GM12864 (cell line): ENCODE data around the gene TRMT1L.

Source experiments
- DNase-seq: peaks from one replicate; pipeline ENCODE4 v3.0.0-alpha.2; 2011; ENCODE audit warnings: low read depth
- H3K4me3 ChIP-seq: 2 replicates; pipeline ENCODE4 v1.5.1; 2011; ENCODE audit warnings: mild to moderate bottlenecking, low read depth, low read length, control low read depth
- TF ChIP-seq, protein P1 (sequence below): IDR thresholded peaks from 2 replicates; pipeline ENCODE4 v1.5.1; 2011; ENCODE audit warnings: low read depth, mild to moderate bottlenecking, moderate library complexity, low read length, control low read depth, inconsistent platforms; ENCODE audit errors: missing control alignments

The TRMT1L gene

DNA sequence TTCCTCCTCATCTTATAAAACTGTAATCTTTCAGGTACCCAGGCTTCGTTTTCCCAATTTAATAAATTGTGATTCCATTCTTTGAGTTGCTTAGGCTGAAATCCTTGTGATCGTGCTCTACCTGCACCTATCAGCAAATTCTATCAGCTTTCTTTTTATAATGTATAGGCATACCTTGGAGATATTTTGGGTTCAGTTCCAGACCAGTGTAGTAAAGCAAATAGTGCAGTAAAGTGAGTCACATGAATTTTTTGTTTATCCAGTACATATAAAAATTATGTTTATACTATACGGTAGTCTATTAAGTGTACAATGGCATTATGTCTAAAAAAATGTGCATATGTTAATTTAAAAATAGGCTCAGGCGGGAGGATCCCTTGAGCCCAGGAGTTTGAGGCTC is 5.7 kb upstream of the TRMT1L start:
- TF ChIP-seq, protein P1, sequence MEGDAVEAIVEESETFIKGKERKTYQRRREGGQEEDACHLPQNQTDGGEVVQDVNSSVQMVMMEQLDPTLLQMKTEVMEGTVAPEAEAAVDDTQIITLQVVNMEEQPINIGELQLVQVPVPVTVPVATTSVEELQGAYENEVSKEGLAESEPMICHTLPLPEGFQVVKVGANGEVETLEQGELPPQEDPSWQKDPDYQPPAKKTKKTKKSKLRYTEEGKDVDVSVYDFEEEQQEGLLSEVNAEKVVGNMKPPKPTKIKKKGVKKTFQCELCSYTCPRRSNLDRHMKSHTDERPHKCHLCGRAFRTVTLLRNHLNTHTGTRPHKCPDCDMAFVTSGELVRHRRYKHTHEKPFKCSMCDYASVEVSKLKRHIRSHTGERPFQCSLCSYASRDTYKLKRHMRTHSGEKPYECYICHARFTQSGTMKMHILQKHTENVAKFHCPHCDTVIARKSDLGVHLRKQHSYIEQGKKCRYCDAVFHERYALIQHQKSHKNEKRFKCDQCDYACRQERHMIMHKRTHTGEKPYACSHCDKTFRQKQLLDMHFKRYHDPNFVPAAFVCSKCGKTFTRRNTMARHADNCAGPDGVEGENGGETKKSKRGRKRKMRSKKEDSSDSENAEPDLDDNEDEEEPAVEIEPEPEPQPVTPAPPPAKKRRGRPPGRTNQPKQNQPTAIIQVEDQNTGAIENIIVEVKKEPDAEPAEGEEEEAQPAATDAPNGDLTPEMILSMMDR = no peak
- no peak for DNase-seq

GRCh38 chr1:185159966-185160365 is 3.2 kb upstream of the TRMT1L start:
- TF ChIP-seq, protein P1 = no peak
- H3K4me3 ChIP-seq = no peak overlapping the region
- no peak for DNase-seq

More for the DNA sequence above, 5.7 kb upstream of the TRMT1L start:
- no peak overlapping the region for H3K4me3 ChIP-seq

DNA sequence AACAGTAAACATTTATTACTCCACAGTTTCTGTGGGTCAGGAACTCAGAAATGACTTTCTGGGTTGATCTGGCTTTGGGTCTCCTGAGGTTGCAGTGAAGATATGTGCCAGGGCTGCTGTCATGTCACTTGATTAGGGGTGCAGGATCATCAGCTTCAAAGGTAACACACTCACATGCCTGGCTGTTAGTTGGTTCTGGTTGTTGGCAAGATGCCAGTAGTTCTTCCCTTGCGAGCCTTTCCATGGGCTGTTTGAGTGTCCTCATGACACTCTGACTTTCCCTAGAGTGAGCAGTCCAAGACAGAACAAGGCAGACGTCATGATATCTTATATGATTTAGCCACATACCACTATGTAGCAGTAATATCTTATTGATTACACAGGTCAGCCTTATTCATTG is 2.0 kb upstream of the TRMT1L start:
- H3K4me3 ChIP-seq = no peak overlapping the region
- TF ChIP-seq, protein P1 = no peak
- no peak for DNase-seq

DNA sequence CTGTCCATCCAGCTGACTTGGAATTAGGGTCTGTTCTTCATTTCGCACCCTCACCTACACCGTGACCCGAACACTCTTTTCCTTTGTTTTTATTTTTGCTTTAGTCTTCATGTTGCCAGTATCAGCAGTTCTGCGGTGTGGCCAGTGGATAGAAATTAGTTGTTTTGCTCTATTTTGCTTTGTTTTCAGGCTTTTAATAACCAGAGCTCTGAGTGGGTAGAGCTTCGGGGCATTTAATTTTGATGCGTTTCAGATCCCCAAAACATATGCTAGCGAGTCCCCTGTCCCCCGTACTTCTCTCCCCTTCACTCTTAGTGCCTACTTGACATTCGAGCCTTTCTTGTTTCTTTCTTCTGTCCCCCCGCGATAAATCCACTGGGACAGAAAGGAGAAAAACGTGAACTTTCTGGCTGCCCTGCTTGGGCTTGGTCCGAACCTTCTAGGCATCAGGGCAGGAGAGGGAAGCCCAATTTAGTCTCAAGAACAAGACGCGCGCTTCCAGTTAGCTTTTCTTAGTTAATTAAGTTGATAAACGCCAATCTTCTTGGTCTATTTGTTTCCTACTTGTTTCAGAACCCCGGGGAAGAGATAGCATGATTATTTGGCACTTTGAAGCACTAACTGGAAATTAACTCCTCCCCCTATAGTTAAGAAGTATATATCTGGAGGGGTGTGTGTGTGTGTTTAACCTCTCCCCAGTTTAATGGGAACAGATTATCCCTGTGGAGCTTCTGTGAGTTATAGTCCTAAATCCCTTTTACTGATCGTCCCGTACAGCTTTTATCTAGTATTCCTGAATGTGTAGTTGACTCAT is 1.1 kb upstream of the TRMT1L start:
- no peak for DNase-seq
- TF ChIP-seq, protein P1 = no peak
- peak overlapping the region; percentile 73 for H3K4me3 ChIP-seq

- TF ChIP-seq, protein P1 = no peak
- peak overlapping the region; percentile 73 for H3K4me3 ChIP-seq
- no peak for DNase-seq
Observed at GRCh38 chr1:185156288-185156853, 382 bp downstream of the TRMT1L start.

GRCh38 chr1:185155600-185156287 is 1.0 kb downstream of the TRMT1L start:
- H3K4me3 ChIP-seq = peak overlapping the region; percentile 73
- no peak for DNase-seq
- TF ChIP-seq, protein P1 = no peak
